ENCODE data around the gene PPFIA2. TPM values are rescaled to one million over a fixed set of nuclear protein-coding genes. Genes with fewer than 3 reads are reported as not detected.

PPFIA2 gene
- total RNA-seq, 4 donors from 2014 or later: 0.81 to 25.2 (median 4.9) TPM

GRCh38 chr12:81520064-81520945, 238.8 kb downstream of the PPFIA2 start:
- no peaks in the 10 kb centered on the region for H3K4me1 ChIP-seq
- H3K27me3 ChIP-seq: no peaks in the 10 kb centered on the region
- H3K4me3 ChIP-seq: peak overlapping the region in 1 of 2 donors; percentile 9
- no peaks in the 10 kb centered on the region for H3K36me3 ChIP-seq
- TF ChIP-seq POLR2AphosphoS5 (IDR thresholded peaks at IDR 0.05): no peak
- TF ChIP-seq EP300 (IDR thresholded peaks at IDR 0.05): no peak
- TF ChIP-seq CTCF (IDR thresholded peaks at IDR 0.05): no peak
- TF ChIP-seq POLR2A (IDR thresholded peaks at IDR 0.05): no peak
- H3K9me3 ChIP-seq: no peaks in the 10 kb centered on the region
- no peak overlapping the region for H3K27ac ChIP-seq
- 68 to 82% methylated on average over 4 to 6 of the region's 6 CpGs for WGBS, 2 donors (ENCODE audit: low coverage in 1 of 2)
- ATAC-seq: no peak

GRCh38 chr12:81518638-81519037, 240.5 kb downstream of the PPFIA2 start:
- Histone ChIP-seq H3K27ac (no peak overlapping the region), H3K27me3 (no peaks in the 10 kb centered on the region), H3K4me1 (no peaks in the 10 kb centered on the region), H3K36me3 (no peaks in the 10 kb centered on the region), H3K9me3 (no peaks in the 10 kb centered on the region), H3K4me3 (no peak overlapping the region)
- ATAC-seq: no peak
- no peak for TF ChIP-seq CTCF (IDR thresholded peaks at IDR 0.05)
- no peak for TF ChIP-seq EP300 (IDR thresholded peaks at IDR 0.05)
- TF ChIP-seq POLR2AphosphoS5 (IDR thresholded peaks at IDR 0.05): no peak
- TF ChIP-seq POLR2A (IDR thresholded peaks at IDR 0.05): no peak
- 73 to 80% methylated on average over 1 of the region's 1 CpG for WGBS, 2 donors (ENCODE audit: low coverage in 1 of 2)

GRCh38 chr12:81517296-81517695, 241.9 kb downstream of the PPFIA2 start:
- no peaks in the 10 kb centered on the region for H3K4me1 ChIP-seq
- no peak overlapping the region for H3K4me3 ChIP-seq
- H3K36me3 ChIP-seq: no peaks in the 10 kb centered on the region
- H3K9me3 ChIP-seq: no peaks in the 10 kb centered on the region
- TF ChIP-seq POLR2A (IDR thresholded peaks at IDR 0.05): no peak
- TF ChIP-seq CTCF (IDR thresholded peaks at IDR 0.05): no peak
- no peak for TF ChIP-seq EP300 (IDR thresholded peaks at IDR 0.05)
- H3K27ac ChIP-seq: no peak overlapping the region
- H3K27me3 ChIP-seq: no peaks in the 10 kb centered on the region
- 82 to 100% methylated on average over 2 to 6 of the region's 6 CpGs for WGBS, 2 donors (ENCODE audit: low coverage in 1 of 2)
- no peak for ATAC-seq

- Histone ChIP-seq H3K9me3 (no peaks in the 10 kb centered on the region), H3K27ac (no peak overlapping the region), H3K27me3 (no peaks in the 10 kb centered on the region), H3K4me1 (no peaks in the 10 kb centered on the region), H3K4me3 (no peak overlapping the region), H3K36me3 (no peaks in the 10 kb centered on the region)
- WGBS, 2 donors (ENCODE audit: low coverage in 1 of 2): 62 to 63% methylated on average over 2 to 3 of the region's 3 CpGs
- no peak for TF ChIP-seq EP300 (IDR thresholded peaks at IDR 0.05)
- no peak for TF ChIP-seq POLR2AphosphoS5 (IDR thresholded peaks at IDR 0.05)
- TF ChIP-seq CTCF (IDR thresholded peaks at IDR 0.05): no peak
- TF ChIP-seq POLR2A (IDR thresholded peaks at IDR 0.05): no peak
- ATAC-seq: no peak
These were observed 256.0 kb downstream of the PPFIA2 start for GRCh38 chr12:81502912-81503695.
